Fibroblast of skin of left quadriceps (primary cell): ENCODE measurements around the gene TSPAN3.

ENCODE experiments used
- DNase-seq, 2 experiments: peaks; one replicate each; pipeline ENCODE4 v3.0.0-alpha.2; 2013; ENCODE audit warnings: low read depth in 2 of 2

Gene TSPAN3

GRCh38 chr15:77084436-77084835 lies 13.5 kb upstream of the TSPAN3 start:
- DNase-seq: no peak

- no peak for DNase-seq
Observed at GRCh38 chr15:77083381-77084160, 12.7 kb upstream of the TSPAN3 start.

GRCh38 chr15:77081971-77082370 lies 11.1 kb upstream of the TSPAN3 start:
- DNase-seq: no peak

GRCh38 chr15:77076323-77076915 lies 5.5 kb upstream of the TSPAN3 start:
- DNase-seq: no peak

GRCh38 chr15:77075528-77075927 lies 4.6 kb upstream of the TSPAN3 start:
- DNase-seq: no peak

GRCh38 chr15:77074350-77074749 lies 3.4 kb upstream of the TSPAN3 start:
- no peak for DNase-seq

- DNase-seq: no peak
Observed at GRCh38 chr15:77071305-77072223, 655 bp upstream of the TSPAN3 start.

GRCh38 chr15:77070180-77070494 lies 772 bp downstream of the TSPAN3 start:
- DNase-seq: no peak

GRCh38 chr15:77069521-77070121 lies 1.3 kb downstream of the TSPAN3 start:
- no peak for DNase-seq

GRCh38 chr15:77068633-77069032 lies 2.3 kb downstream of the TSPAN3 start:
- no peak for DNase-seq

- DNase-seq: no peak
Observed at GRCh38 chr15:77067691-77068367, 3.1 kb downstream of the TSPAN3 start.

- no peak for DNase-seq
Observed at GRCh38 chr15:77066971-77067690, 3.8 kb downstream of the TSPAN3 start.

GRCh38 chr15:77064539-77065308 lies 6.2 kb downstream of the TSPAN3 start:
- DNase-seq: no peak

GRCh38 chr15:77064063-77064462 lies 6.8 kb downstream of the TSPAN3 start:
- no peak for DNase-seq

GRCh38 chr15:77063249-77063648 lies 7.7 kb downstream of the TSPAN3 start:
- no peak for DNase-seq

- DNase-seq: no peak
Observed at GRCh38 chr15:77060546-77060945, 10.4 kb downstream of the TSPAN3 start.

GRCh38 chr15:77059786-77060361 lies 11.0 kb downstream of the TSPAN3 start:
- DNase-seq: no peak

GRCh38 chr15:77058468-77058867 lies 12.4 kb downstream of the TSPAN3 start:
- DNase-seq: no peak

GRCh38 chr15:77057685-77058084 lies 13.2 kb downstream of the TSPAN3 start:
- no peak for DNase-seq

- no peak for DNase-seq
Observed at GRCh38 chr15:77057072-77057471, 13.8 kb downstream of the TSPAN3 start.
